CD14-positive monocyte (primary cell): ENCODE data around the gene ALS2. TPM values are rescaled to one million over a fixed set of nuclear protein-coding genes. Genes with fewer than 3 reads are reported as not detected.

Experiments
- DNase-seq, 3 donors: peaks; one replicate each; pipeline ENCODE4 v3.0.0-alpha.2; 2011 to 2022
- H2AFZ ChIP-seq: 2 replicates; pipeline ENCODE4 v1.6.0; 2012; ENCODE audit warnings: mild to moderate bottlenecking, low read depth, low read length, inconsistent platforms; ENCODE audit not compliant: insufficient read depth, poor library complexity, severe bottlenecking
- H3K27ac ChIP-seq, 2 donors: 1 replicate in 1 of 2; 2 replicates in 1 of 2; pipeline ENCODE4 v1.5.1; 2012 to 2013; ENCODE audit warnings: low read length in 2 of 2, control low read depth in 1 of 2, inconsistent platforms in 1 of 2, low read depth in 1 of 2, mild to moderate bottlenecking in 1 of 2
- H3K27me3 ChIP-seq, 2 donors: one replicate each; pipeline versions ENCODE4 v1.6.0 to v1.6.1; 2011 to 2013; ENCODE audit warnings: low read length in 2 of 2; ENCODE audit not compliant: control insufficient read depth in 2 of 2, insufficient read depth in 2 of 2
- H3K36me3 ChIP-seq, 2 donors: replicated peaks in 1 of 2; 1 replicate in 1 of 2; 2 replicates in 1 of 2; pipeline versions ENCODE4 v1.5.1 to v1.6.1; 2012 to 2013; ENCODE audit warnings: low read length in 2 of 2, control low read depth in 1 of 2, inconsistent platforms in 1 of 2, mild to moderate bottlenecking in 1 of 2; ENCODE audit not compliant: insufficient read depth in 2 of 2, control insufficient read depth in 1 of 2
- H3K4me1 ChIP-seq, 2 donors: 1 replicate in 1 of 2; 2 replicates in 1 of 2; pipeline versions ENCODE4 v1.5.1 to v1.6.1; 2012 to 2013; ENCODE audit warnings: low read length in 2 of 2, control low read depth in 1 of 2, inconsistent platforms in 1 of 2, mild to moderate bottlenecking in 1 of 2, moderate library complexity in 1 of 2; ENCODE audit not compliant: insufficient read depth in 2 of 2, control insufficient read depth in 1 of 2
- H3K4me2 ChIP-seq: replicated peaks from 2 replicates; pipeline ENCODE3; 2012; ENCODE audit warnings: low read length, moderate library complexity, mild to moderate bottlenecking; ENCODE audit not compliant: poor library complexity, severe bottlenecking; ENCODE audit errors: extremely low read depth
- H3K4me3 ChIP-seq, 3 experiments: fragments of 200-600 bp in 1 of 3; sonication (generic) in 1 of 3; replicated peaks in 1 of 3; 1 replicate in 2 of 3; 2 replicates in 1 of 3; pipeline ENCODE4 v1.5.1; 2011 to 2013; ENCODE audit warnings: low read length in 3 of 3, mild to moderate bottlenecking in 3 of 3, control low read depth in 2 of 3, low read depth in 2 of 3, inconsistent platforms in 1 of 3, moderate library complexity in 1 of 3
- H3K79me2 ChIP-seq: 2 replicates; pipeline ENCODE4 v1.6.0; 2012; ENCODE audit warnings: mild to moderate bottlenecking, control low read depth, inconsistent platforms, low read length, moderate library complexity; ENCODE audit not compliant: insufficient read depth
- H3K9ac ChIP-seq: 2 replicates; pipeline ENCODE4 v1.6.0; 2017; ENCODE audit warnings: low read length, mild to moderate bottlenecking; ENCODE audit not compliant: insufficient read depth, poor library complexity, severe bottlenecking
- H3K9me3 ChIP-seq, 2 donors: replicated peaks in 1 of 2; 1 replicate in 1 of 2; 2 replicates in 1 of 2; pipeline versions ENCODE4 v1.5.1 to v1.6.1; 2012 to 2013; ENCODE audit warnings: low read length in 2 of 2, control low read depth in 1 of 2; ENCODE audit not compliant: control insufficient read depth in 1 of 2, insufficient read depth in 1 of 2
- H4K20me1 ChIP-seq: 2 replicates; pipeline ENCODE4 v1.6.0; 2012; ENCODE audit warnings: mild to moderate bottlenecking, low read length, control low read depth, moderate library complexity; ENCODE audit not compliant: insufficient read depth
- H3K27ac Mint-ChIP-seq, 7 donors: one replicate each; pipeline ENCODE4 v1.8.0; 2020; ENCODE audit warnings: mild to moderate bottlenecking in 7 of 7, mixed read lengths in 7 of 7, moderate library complexity in 6 of 7, inconsistent platforms in 2 of 7
- H3K27me3 Mint-ChIP-seq, 3 donors: one replicate each; pipeline ENCODE4 v1.8.0; 2021 to 2022; ENCODE audit warnings: low read depth in 3 of 3, mild to moderate bottlenecking in 3 of 3, mixed read lengths in 3 of 3, moderate library complexity in 3 of 3, inconsistent platforms in 1 of 3
- H3K36me3 Mint-ChIP-seq, 2 donors: one replicate each; pipeline ENCODE4 v1.8.0; 2020; ENCODE audit warnings: mixed read lengths in 2 of 2, inconsistent platforms in 1 of 2, mild to moderate bottlenecking in 1 of 2
- H3K4me1 Mint-ChIP-seq: one replicate; pipeline ENCODE4 v1.8.0; 2020; ENCODE audit warnings: mild to moderate bottlenecking, mixed read lengths
- H3K4me3 Mint-ChIP-seq, 2 donors: one replicate each; pipeline ENCODE4 v1.8.0; 2020; ENCODE audit warnings: mild to moderate bottlenecking in 2 of 2, mixed read lengths in 2 of 2, moderate library complexity in 1 of 2
- H3K9me3 Mint-ChIP-seq, 7 donors: one replicate each; pipeline ENCODE4 v1.8.0; 2020 to 2022; ENCODE audit warnings: mixed read lengths in 7 of 7, mild to moderate bottlenecking in 6 of 7, moderate library complexity in 6 of 7, inconsistent platforms in 2 of 7
- WGBS: methylation state at CpG from one replicate; pipeline ENCODE4 v1.1.5; 2013; ENCODE audit warnings: missing lambda C conversion rate; ENCODE audit not compliant: insufficient coverage; 5-methylcytosine and 5-hydroxymethylcytosine counted together
- intact Hi-C, 2 donors: fragments of 100-400 bp; cut with micrococcal nuclease; formaldehyde crosslinking; loops; one replicate each; pipeline versions ENCODE4 v1.15.0 to v1.15.1; 2023
- polyA plus RNA-seq, 3 donors: library from polyadenylated mRNA; depleted of rRNA in 1 of 3; unstranded in 2 of 3; stranded (reverse) in 1 of 3; fragments of 300-500 nt in 2 of 3; fragments of >200 nt in 1 of 3; fragmentation: Illumina TruSeq in 2 of 3; gene quantifications; 1 replicate in 2 of 3; 2 replicates in 1 of 3; pipeline ENCODE4 v1.2.3, GENCODE V29; 2012 to 2021
- TF ChIP-seq, protein P1 (sequence below): fragments of 200-600 bp; IDR thresholded peaks from one replicate; pipeline ENCODE4 v1.8.0; 2022; ENCODE audit warnings: antibody characterized with exemption, mild to moderate bottlenecking

Gene ALS2
- polyA plus RNA-seq, 3 donors, result 2.6 to 4.7 (median 3.1) TPM

DNA sequence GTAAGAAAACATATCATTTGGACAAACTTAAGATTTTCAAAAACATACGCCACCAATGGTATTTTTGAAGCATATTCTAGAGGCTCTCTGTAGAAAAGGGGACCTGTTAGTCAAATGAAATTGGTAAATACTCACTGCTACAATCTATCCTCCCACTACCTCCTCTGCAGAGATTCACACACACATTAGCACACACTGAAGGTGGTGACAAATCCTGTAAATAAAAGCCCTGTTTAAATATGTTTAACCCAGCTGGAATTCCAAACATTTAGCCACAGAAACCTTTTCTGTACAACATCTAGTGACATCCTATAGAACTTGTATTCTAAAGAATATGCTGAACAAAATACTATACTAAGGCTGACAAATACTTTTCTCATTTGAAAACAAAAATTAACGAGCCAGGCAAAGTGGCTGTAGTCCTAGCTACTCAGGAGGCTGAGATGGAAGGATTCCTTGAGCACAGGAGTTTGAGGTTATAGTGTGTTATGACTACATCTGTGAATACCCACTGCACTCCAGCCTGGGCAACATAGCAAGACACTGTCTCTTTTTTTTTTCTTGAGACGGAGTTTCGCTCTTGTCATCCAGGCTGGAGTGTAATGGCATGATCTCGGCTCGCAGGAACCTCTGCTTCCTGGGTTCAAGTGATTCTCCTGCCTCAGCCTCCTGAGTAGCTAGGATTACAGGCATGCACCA lies 25.9 kb downstream of the ALS2 start:
- WGBS, result no CpG with 5 or more reads among the region's 6 CpGs
- H3K27me3 ChIP-seq, result no peaks in the 10 kb centered on the region
- Mint-ChIP-seq H3K36me3 (peaks cover 11 to 22% of the 10 kb centered on the region in 2 donors), H3K4me3 (no peak overlapping the region), H3K27ac (no peak overlapping the region), H3K4me1 (peaks cover 2% of the 10 kb centered on the region), H3K9me3 (no peaks in the 10 kb centered on the region), H3K27me3 (no peaks in the 10 kb centered on the region)
- H3K9me3 ChIP-seq, result no peaks in the 10 kb centered on the region
- intact Hi-C loops, result no loop called here
- no peak overlapping the region for H3K4me3 ChIP-seq
- no peak overlapping the region for H3K27ac ChIP-seq
- no peak for DNase-seq
- no peak overlapping the region for H3K4me2 ChIP-seq
- H3K4me1 ChIP-seq, result no peaks in the 10 kb centered on the region
- TF ChIP-seq, protein P1, sequence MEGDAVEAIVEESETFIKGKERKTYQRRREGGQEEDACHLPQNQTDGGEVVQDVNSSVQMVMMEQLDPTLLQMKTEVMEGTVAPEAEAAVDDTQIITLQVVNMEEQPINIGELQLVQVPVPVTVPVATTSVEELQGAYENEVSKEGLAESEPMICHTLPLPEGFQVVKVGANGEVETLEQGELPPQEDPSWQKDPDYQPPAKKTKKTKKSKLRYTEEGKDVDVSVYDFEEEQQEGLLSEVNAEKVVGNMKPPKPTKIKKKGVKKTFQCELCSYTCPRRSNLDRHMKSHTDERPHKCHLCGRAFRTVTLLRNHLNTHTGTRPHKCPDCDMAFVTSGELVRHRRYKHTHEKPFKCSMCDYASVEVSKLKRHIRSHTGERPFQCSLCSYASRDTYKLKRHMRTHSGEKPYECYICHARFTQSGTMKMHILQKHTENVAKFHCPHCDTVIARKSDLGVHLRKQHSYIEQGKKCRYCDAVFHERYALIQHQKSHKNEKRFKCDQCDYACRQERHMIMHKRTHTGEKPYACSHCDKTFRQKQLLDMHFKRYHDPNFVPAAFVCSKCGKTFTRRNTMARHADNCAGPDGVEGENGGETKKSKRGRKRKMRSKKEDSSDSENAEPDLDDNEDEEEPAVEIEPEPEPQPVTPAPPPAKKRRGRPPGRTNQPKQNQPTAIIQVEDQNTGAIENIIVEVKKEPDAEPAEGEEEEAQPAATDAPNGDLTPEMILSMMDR, result no peak
- H3K9ac ChIP-seq, result no peak overlapping the region
- H4K20me1 ChIP-seq, result no peaks in the 10 kb centered on the region
- H2AFZ ChIP-seq, result no peak overlapping the region
- peaks cover 9 to 11% of the 10 kb centered on the region in 2 donors for H3K36me3 ChIP-seq
- H3K79me2 ChIP-seq, result no peaks in the 10 kb centered on the region

DNA sequence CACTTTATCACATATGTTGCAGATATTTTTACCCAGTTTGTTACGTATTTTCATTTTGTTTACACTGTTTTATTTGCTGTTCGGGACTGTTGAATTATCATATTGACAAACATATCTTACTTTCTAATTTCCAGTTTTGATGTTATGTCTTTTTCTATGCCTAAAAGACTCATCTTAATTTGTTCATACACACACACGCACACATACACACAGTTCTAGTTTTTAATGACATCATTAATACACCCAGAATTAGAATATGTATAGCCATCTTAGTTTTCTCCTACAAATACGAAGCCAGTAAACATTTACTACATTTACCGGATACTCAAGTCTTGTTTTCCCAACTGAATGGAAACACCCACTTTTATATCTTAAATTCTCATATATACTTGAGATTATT lies 29.2 kb downstream of the ALS2 start:
- Histone ChIP-seq H4K20me1 (no peaks in the 10 kb centered on the region), H3K4me1 (no peaks in the 10 kb centered on the region), H3K4me3 (no peak overlapping the region), H3K9ac (no peak overlapping the region), H3K9me3 (no peaks in the 10 kb centered on the region), H3K27ac (no peak overlapping the region), H2AFZ (no peak overlapping the region), H3K4me2 (no peak overlapping the region), H3K27me3 (no peaks in the 10 kb centered on the region), H3K36me3 (peaks cover 4 to 20% of the 10 kb centered on the region in 2 donors), H3K79me2 (no peaks in the 10 kb centered on the region)
- peaks cover 16 to 25% of the 10 kb centered on the region in 2 donors for H3K36me3 Mint-ChIP-seq
- no peaks in the 10 kb centered on the region for H3K4me1 Mint-ChIP-seq
- no peak overlapping the region for H3K27ac Mint-ChIP-seq
- intact Hi-C loops, result no loop called here
- TF ChIP-seq, protein P1, result no peak
- H3K4me3 Mint-ChIP-seq, result no peak overlapping the region
- no peaks in the 10 kb centered on the region for H3K27me3 Mint-ChIP-seq
- H3K9me3 Mint-ChIP-seq, result no peaks in the 10 kb centered on the region
- no CpG with 5 or more reads among the region's 5 CpGs for WGBS
- no peak for DNase-seq
